Neutrophil (primary cell): ENCODE data around the gene WDR7.

Source experiments
- H3K27ac ChIP-seq: fragments of 200-600 bp; sonication (generic); 2 replicates; pipeline ENCODE4 v1.5.1; 2016; ENCODE audit warnings: mild to moderate bottlenecking, moderate library complexity
- H3K27me3 ChIP-seq: fragments of 200-600 bp; sonication (generic); 2 replicates; pipeline ENCODE4 v1.6.0; 2016; ENCODE audit warnings: mild to moderate bottlenecking
- H3K36me3 ChIP-seq: fragments of 200-600 bp; sonication (generic); 2 replicates; pipeline ENCODE4 v1.5.1; 2017
- H3K4me1 ChIP-seq, 2 experiments: fragments of 200-600 bp in 1 of 2; sonication (generic) in 1 of 2; 1 replicate in 1 of 2; 2 replicates in 1 of 2; pipeline versions ENCODE4 v1.5.1 to v1.6.1; 2013 to 2016; ENCODE audit warnings: low read depth in 1 of 2, low read length in 1 of 2, mild to moderate bottlenecking in 1 of 2, moderate library complexity in 1 of 2; ENCODE audit not compliant: control insufficient read depth in 1 of 2, insufficient read depth in 1 of 2
- H3K4me3 ChIP-seq, 2 experiments: fragments of 200-600 bp in 1 of 2; sonication (generic) in 1 of 2; 1 replicate in 1 of 2; 2 replicates in 1 of 2; pipeline ENCODE4 v1.5.1; 2013 to 2016; ENCODE audit warnings: low read depth in 1 of 2, low read length in 1 of 2, mild to moderate bottlenecking in 1 of 2, moderate library complexity in 1 of 2
- H3K9me3 ChIP-seq: fragments of 200-600 bp; sonication (generic); 2 replicates; pipeline ENCODE4 v1.5.1; 2016
- TF ChIP-seq, protein P1 (sequence below): fragments of 200-600 bp; sonication (generic); IDR thresholded peaks from 2 replicates; pipeline ENCODE4 v1.5.1; 2016; ENCODE audit warnings: antibody characterized with exemption

WDR7 gene

GRCh38 chr18:57014772-57015413, 363.7 kb downstream of the WDR7 start:
- Histone ChIP-seq H3K36me3 (no peaks in the 10 kb centered on the region), H3K27ac (no peak overlapping the region), H3K9me3 (no peaks in the 10 kb centered on the region), H3K27me3 (no peaks in the 10 kb centered on the region), H3K4me1 (no peaks in the 10 kb centered on the region), H3K4me3 (no peak overlapping the region)
- TF ChIP-seq, protein P1, sequence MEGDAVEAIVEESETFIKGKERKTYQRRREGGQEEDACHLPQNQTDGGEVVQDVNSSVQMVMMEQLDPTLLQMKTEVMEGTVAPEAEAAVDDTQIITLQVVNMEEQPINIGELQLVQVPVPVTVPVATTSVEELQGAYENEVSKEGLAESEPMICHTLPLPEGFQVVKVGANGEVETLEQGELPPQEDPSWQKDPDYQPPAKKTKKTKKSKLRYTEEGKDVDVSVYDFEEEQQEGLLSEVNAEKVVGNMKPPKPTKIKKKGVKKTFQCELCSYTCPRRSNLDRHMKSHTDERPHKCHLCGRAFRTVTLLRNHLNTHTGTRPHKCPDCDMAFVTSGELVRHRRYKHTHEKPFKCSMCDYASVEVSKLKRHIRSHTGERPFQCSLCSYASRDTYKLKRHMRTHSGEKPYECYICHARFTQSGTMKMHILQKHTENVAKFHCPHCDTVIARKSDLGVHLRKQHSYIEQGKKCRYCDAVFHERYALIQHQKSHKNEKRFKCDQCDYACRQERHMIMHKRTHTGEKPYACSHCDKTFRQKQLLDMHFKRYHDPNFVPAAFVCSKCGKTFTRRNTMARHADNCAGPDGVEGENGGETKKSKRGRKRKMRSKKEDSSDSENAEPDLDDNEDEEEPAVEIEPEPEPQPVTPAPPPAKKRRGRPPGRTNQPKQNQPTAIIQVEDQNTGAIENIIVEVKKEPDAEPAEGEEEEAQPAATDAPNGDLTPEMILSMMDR = no peak

DNA sequence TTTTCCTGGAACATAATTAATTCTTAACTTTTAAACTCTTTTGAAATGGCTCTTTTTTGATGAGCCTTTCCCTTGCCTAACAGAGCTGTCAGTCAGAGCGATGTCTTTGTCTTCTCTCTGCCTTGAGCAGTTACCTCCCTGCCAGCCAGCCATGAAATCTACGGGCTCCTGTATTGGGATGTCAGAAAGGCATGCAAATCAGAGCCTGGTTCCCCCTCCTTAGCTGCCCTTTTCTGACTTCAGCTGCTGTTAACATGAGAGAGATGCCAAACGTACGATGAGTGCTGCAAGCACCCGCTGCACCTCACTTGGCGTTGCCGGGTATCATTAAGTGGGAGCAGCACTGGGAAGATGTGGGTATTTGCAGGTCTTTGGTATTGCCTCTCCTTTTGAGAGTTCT, 364.3 kb downstream of the WDR7 start:
- no peak overlapping the region for H3K27ac ChIP-seq
- H3K27me3 ChIP-seq = no peaks in the 10 kb centered on the region
- H3K4me3 ChIP-seq = no peak overlapping the region
- H3K4me1 ChIP-seq = no peaks in the 10 kb centered on the region
- H3K9me3 ChIP-seq = no peaks in the 10 kb centered on the region
- no peaks in the 10 kb centered on the region for H3K36me3 ChIP-seq
- TF ChIP-seq, protein P1 = no peak

GRCh38 chr18:57018845-57019244, 367.7 kb downstream of the WDR7 start:
- TF ChIP-seq, protein P1 = no peak
- H3K4me1 ChIP-seq = no peaks in the 10 kb centered on the region
- no peak overlapping the region for H3K4me3 ChIP-seq
- no peaks in the 10 kb centered on the region for H3K9me3 ChIP-seq
- H3K27ac ChIP-seq = no peak overlapping the region
- H3K36me3 ChIP-seq = peaks cover 11% of the 10 kb centered on the region
- H3K27me3 ChIP-seq = no peaks in the 10 kb centered on the region

DNA sequence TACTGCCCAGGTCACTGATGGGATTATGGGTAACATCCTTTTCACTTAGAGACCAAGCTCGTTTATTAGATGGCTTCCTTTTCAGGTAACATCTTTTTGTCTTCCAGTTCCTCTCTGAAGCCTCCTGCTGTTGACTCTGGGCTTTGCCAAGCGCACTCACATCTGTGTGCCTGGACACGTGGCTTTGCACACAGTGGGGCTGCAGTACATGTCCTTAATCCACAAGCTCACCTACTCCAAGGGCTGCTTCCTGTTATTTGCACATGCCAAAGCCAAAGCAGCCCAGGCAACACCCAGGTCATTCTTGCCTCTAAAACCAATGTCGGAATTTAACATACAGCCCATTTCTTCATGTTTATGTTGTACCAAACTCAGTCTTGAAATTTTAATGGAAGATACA, 371.6 kb downstream of the WDR7 start:
- no peak overlapping the region for H3K4me3 ChIP-seq
- H3K27ac ChIP-seq = no peak overlapping the region
- no peaks in the 10 kb centered on the region for H3K4me1 ChIP-seq
- no peaks in the 10 kb centered on the region for H3K27me3 ChIP-seq
- no peaks in the 10 kb centered on the region for H3K9me3 ChIP-seq
- TF ChIP-seq, protein P1 = no peak
- peaks cover 22% of the 10 kb centered on the region for H3K36me3 ChIP-seq

DNA sequence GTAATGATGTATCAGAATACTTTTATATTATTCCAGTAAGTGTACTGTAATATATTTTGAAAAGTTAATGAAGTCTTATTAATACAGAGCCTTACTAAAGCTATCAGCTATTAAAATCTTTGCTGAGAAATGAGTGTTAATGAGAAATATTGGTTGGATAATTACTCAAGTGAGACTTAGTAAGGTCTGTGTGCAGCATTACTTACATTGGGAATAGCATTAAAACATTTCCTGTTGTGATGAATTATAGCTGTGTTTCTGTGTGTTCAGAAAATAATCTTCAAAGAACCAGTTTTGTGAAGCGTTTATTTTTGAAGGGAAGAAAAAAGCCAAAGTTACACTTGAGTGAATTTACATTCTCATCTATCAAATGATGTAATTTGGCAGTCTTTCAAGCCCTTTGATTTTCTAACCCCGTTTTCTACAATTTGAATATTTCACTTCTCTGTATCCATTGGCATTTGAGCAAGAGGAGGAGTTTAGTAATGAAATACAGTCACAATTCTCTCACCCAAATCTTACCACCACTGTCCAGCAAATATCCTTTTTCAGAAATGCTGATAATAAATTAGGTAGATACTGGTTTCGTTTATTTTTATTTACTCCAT, 372.2 kb downstream of the WDR7 start:
- Histone ChIP-seq H3K4me3 (no peak overlapping the region), H3K27ac (no peak overlapping the region), H3K36me3 (peaks cover 25% of the 10 kb centered on the region), H3K27me3 (no peaks in the 10 kb centered on the region), H3K4me1 (no peaks in the 10 kb centered on the region), H3K9me3 (no peaks in the 10 kb centered on the region)
- TF ChIP-seq, protein P1 = no peak
